NB4 (cell line): Measurements from ENCODE around the gene SFTPA2.
"Not testable (repeated sequence)": the region's sequence is repeated elsewhere in the genome, so short reads cannot be mapped to it uniquely, and the experiment has no call there.

Experiments
- DNase-seq: peaks from one replicate; pipeline ENCODE4 v3.0.0; 2010; ENCODE audit warnings: low read depth
- H3K4me3 ChIP-seq: one replicate; pipeline ENCODE4 v1.5.1; 2011; ENCODE audit warnings: mild to moderate bottlenecking, low read depth, low read length, moderate library complexity
- CTCF ChIP-seq: IDR thresholded peaks from one replicate; pipeline ENCODE4 v1.5.1; 2012; ENCODE audit warnings: low read depth, low read length
- MYC ChIP-seq: IDR thresholded peaks from 2 replicates; pipeline ENCODE4 v1.6.1; 2011; ENCODE audit warnings: low read depth, low read length
- POLR2A ChIP-seq: IDR thresholded peaks from 2 replicates; pipeline ENCODE4 v1.6.1; 2011; ENCODE audit warnings: mild to moderate bottlenecking; ENCODE audit not compliant: insufficient read length; ENCODE audit errors: extremely low read depth
- TF ChIP-seq, protein P1 (sequence below): IDR thresholded peaks from 2 replicates; pipeline ENCODE4 v1.6.1; 2011; ENCODE audit warnings: low read depth, low read length

The SFTPA2 gene

DNA sequence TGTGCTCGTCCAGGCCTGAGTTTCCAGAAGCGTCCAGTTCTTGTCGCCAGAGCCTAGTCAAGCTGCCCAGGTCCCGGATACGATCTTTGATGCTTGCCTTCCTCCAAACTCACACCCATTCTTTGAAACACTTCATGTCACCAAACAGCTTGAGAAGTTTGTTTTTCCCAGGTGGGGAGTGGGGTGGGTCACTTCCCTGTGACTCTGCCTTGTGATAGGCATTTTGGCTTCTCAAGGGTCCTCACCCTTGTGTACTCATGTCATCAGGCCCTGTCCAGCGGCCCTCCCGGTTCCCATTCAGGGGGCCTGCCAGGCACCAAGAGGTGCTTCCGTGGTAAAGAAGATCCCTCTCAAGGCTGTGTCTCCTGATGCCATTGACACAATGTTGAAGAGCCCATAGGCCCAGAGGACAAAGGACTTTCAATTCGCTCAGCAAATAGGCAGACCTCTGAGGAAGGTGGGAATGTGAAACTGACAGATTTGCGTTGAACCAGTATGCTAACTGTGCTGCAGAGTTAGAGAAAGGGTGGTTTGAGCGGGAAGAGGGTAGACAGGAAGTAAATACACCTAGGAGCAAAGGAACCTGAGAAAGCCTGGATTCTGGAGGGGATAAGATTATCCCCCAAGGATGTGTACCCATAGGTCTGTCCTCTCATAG lies 25.8 kb upstream of the SFTPA2 start:
- DNase-seq, result no peak
- no peak for TF ChIP-seq POLR2A
- TF ChIP-seq MYC, result no peak
- no peak for TF ChIP-seq CTCF
- TF ChIP-seq, protein P1, sequence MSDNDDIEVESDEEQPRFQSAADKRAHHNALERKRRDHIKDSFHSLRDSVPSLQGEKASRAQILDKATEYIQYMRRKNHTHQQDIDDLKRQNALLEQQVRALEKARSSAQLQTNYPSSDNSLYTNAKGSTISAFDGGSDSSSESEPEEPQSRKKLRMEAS, result no peak
- H3K4me3 ChIP-seq, result no peak overlapping the region

DNA sequence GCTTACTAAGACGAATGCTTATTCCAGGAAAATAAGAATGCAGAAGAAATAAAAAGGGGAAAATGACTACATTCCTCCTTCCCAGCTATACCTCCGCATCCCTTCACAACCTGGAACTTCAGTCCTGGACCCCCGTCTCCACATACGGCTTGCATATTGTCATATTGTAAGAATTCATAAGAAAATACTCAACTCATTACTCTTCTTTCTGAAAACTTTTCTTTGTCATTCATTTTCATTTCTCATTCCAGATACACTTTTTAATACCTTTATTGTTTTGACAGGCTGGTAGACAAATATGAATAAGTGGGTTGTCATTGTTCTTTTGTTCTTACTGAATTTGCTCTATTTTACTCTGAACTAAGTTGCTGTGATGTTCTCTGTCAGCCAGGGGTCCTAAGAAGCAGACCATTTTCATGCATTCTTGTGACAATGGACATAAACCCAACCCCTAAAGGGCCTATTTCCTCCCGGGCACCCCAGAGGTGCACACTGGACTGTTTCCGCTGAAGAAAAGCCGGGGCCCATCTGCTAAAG lies 23.3 kb upstream of the SFTPA2 start:
- TF ChIP-seq CTCF (no peak), MYC (no peak), POLR2A (no peak)
- TF ChIP-seq, protein P1, result no peak
- no peak overlapping the region for H3K4me3 ChIP-seq
- no peak for DNase-seq

DNA sequence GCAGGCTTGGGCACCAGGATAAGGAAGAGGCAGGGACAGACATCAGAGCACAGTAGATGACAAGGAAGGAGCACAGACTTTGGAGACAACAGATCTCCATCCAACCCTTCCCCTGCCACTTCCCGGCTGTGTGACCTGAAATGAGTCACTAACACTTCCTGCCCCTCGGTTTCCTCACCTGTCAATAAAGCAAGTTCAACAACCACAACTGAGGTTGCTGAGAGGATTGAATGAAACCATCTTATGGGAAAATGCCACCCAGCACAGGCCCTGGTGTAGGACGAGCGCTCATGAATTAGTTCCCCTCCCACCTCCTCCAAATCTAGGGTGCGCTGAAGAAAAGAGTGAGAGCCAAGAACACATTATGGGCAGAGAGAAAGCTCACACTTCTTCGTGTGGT lies 22.7 kb upstream of the SFTPA2 start:
- DNase-seq, H3K4me3 ChIP-seq: not testable (repeated sequence)

GRCh38 chr10:79582096-79582495 lies 21.9 kb upstream of the SFTPA2 start:
- no peak for DNase-seq
- TF ChIP-seq MYC, result no peak
- TF ChIP-seq, protein P1, result no peak
- TF ChIP-seq POLR2A, result no peak
- no peak for TF ChIP-seq CTCF
- H3K4me3 ChIP-seq, result no peak overlapping the region

DNA sequence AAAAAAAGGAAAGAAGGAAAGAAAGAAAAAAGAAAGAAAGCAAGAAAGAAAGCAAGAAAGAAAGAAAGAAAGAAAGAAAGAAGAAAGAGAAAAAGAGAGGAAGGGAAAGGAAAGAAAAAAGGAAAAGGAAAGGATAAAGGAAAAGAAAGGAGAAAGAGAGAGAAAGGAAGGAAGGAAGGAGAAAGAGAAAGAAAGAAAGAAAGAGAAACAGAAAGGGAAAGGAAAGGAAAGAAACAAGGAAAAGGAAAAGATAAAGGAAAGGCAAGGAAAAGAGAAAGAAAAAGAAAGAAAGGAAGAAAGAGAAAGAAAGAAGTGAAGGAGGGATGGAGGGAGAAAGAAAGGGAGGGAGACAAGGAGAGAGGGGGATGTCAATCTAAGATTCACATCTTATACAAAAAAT lies 20.8 kb upstream of the SFTPA2 start:
- no peak for DNase-seq
- no peak overlapping the region for H3K4me3 ChIP-seq
- TF ChIP-seq CTCF (no peak), POLR2A (no peak), MYC (no peak)
- TF ChIP-seq, protein P1, result no peak

GRCh38 chr10:79579361-79579760 lies 19.2 kb upstream of the SFTPA2 start:
- DNase-seq, result no peak
- H3K4me3 ChIP-seq, result no peak overlapping the region
- TF ChIP-seq CTCF (no peak), POLR2A (no peak), MYC (no peak)
- TF ChIP-seq, protein P1, result no peak

- DNase-seq, H3K4me3 ChIP-seq: not testable (repeated sequence)
These were observed 10.4 kb upstream of the SFTPA2 start for GRCh38 chr10:79570624-79571023.
